C4-2B (cell line): ENCODE data around the gene ENDOV.

Experiments
- H3K27ac ChIP-seq: fragments of 450-650 bp; 2 replicates; pipeline ENCODE4 v1.5.1; 2017
- CTCF ChIP-seq: fragments of 450-650 bp; conservative IDR thresholded peaks from 2 replicates; pipeline ENCODE4 v1.5.1; 2017; ENCODE audit warnings: mild to moderate bottlenecking
- ZFX ChIP-seq: fragments of 450-650 bp; IDR thresholded peaks from 2 replicates; pipeline ENCODE4 v1.6.1; 2017

The ENDOV gene

GRCh38 chr17:80433916-80434666, 19.1 kb downstream of the ENDOV start:
- TF ChIP-seq ZFX = no peak
- TF ChIP-seq CTCF = no peak
- H3K27ac ChIP-seq = no peak overlapping the region

GRCh38 chr17:80437532-80437931, 22.6 kb downstream of the ENDOV start:
- TF ChIP-seq CTCF = no peak
- TF ChIP-seq ZFX = no peak

GRCh38 chr17:80438806-80439205, 23.8 kb downstream of the ENDOV start:
- no peak overlapping the region for H3K27ac ChIP-seq
- TF ChIP-seq CTCF = no peak

More at GRCh38 chr17:80437532-80437931, 22.6 kb downstream of the ENDOV start:
- no peak overlapping the region for H3K27ac ChIP-seq

- TF ChIP-seq ZFX = no peak
- no peak overlapping the region for H3K27ac ChIP-seq
These were observed 24.5 kb downstream of the ENDOV start for GRCh38 chr17:80439499-80439898.

GRCh38 chr17:80441133-80441578, 26.2 kb downstream of the ENDOV start:
- H3K27ac ChIP-seq = no peak overlapping the region
- no peak for TF ChIP-seq CTCF
- TF ChIP-seq ZFX = no peak

- no peak overlapping the region for H3K27ac ChIP-seq
- no peak for TF ChIP-seq ZFX
- no peak for TF ChIP-seq CTCF
These were observed 26.8 kb downstream of the ENDOV start for GRCh38 chr17:80441598-80442322.

- no peak for TF ChIP-seq ZFX
- no peak for TF ChIP-seq CTCF
- no peak overlapping the region for H3K27ac ChIP-seq
These were observed 27.3 kb downstream of the ENDOV start for GRCh38 chr17:80442323-80442659.
